HepG2 (cell line): Measurements from ENCODE around the gene CIAO3. TPM values are rescaled to one million over a fixed set of nuclear protein-coding genes. Genes with fewer than 3 reads are reported as not detected.

Source experiments
- CAMTA2 ChIP-seq: sonication (generic); formaldehyde crosslinking; IDR thresholded peaks from 2 replicates; pipeline ENCODE4 v1.4.0; 2020; ENCODE audit warnings: mild to moderate bottlenecking, missing genetic modification reagents, borderline replicate concordance
- CEBPB ChIP-seq: IDR thresholded peaks from 2 replicates; pipeline ENCODE4 v1.6.1; 2011; ENCODE audit warnings: low read depth, low read length, improper control_type of control experiment, borderline replicate concordance
- HDAC6 ChIP-seq: fragments of 200-600 bp; sonication (generic); IDR thresholded peaks from 2 replicates; pipeline ENCODE4 v1.7.0; 2017; ENCODE audit warnings: mild to moderate bottlenecking, antibody characterized with exemption, low read length, low read depth
- HNRNPLL ChIP-seq: fragments of 200-400 bp; formaldehyde crosslinking; IDR thresholded peaks from 2 replicates; pipeline ENCODE4 v1.6.1; 2017; ENCODE audit warnings: mild to moderate bottlenecking, low read depth, low read length; ENCODE audit not compliant: poor library complexity, severe bottlenecking
- KMT2A ChIP-seq: sonication (generic); formaldehyde crosslinking; IDR thresholded peaks from 2 replicates; pipeline ENCODE4 v1.4.0; 2020; ENCODE audit warnings: missing genetic modification reagents
- MIER3 ChIP-seq: IDR thresholded peaks from 2 replicates; pipeline ENCODE4 v1.6.1; 2016; ENCODE audit warnings: missing compliant biosample characterization, borderline replicate concordance
- NFKB2 ChIP-seq: sonication (generic); formaldehyde crosslinking; IDR thresholded peaks from 2 replicates; pipeline ENCODE4 v1.4.0; 2020; ENCODE audit warnings: missing genetic modification reagents, borderline replicate concordance
- NKX3-1 ChIP-seq: sonication (generic); formaldehyde crosslinking; IDR thresholded peaks from 2 replicates; pipeline ENCODE4 v1.5.0; 2020; ENCODE audit warnings: missing genetic modification reagents
- SNRNP70 ChIP-seq: fragments of 200-400 bp; formaldehyde crosslinking; IDR thresholded peaks from 2 replicates; pipeline ENCODE4 v1.6.1; 2017; ENCODE audit warnings: mild to moderate bottlenecking, low read depth, low read length, moderate library complexity
- SOX13 ChIP-seq, 3 experiments: fragments of 450-650 bp in 1 of 3; sonication (generic) in 1 of 3; formaldehyde crosslinking in 1 of 3; IDR thresholded peaks in 2 of 3; conservative IDR thresholded peaks in 1 of 3; 2 replicates each; pipeline versions ENCODE4 v1.5.0 to v1.6.1; 2016 to 2020; ENCODE audit warnings: antibody characterized with exemption in 1 of 3, mild to moderate bottlenecking in 1 of 3, missing compliant biosample characterization in 1 of 3, missing genetic modification reagents in 1 of 3, moderate library complexity in 1 of 3
- polyA plus RNA-seq, 8 experiments: library from polyadenylated mRNA; depleted of rRNA in 3 of 8; stranded (reverse) in 7 of 8; unstranded in 1 of 8; fragments of >200 nt; fragmentation: Illumina TruSeq in 4 of 8; extraction: Trizol in 4 of 8; gene quantifications; 2 replicates each; pipeline versions ENCODE4 v1.2.1 to v1.2.3, GENCODE V29; 2011 to 2016; ENCODE audit warnings: low read depth in 4 of 8, missing spikeins in 1 of 8, mixed read lengths in 1 of 8; ENCODE audit not compliant: insufficient read depth in 1 of 8
- total RNA-seq, 5 experiments: library from RNA; depleted of rRNA; stranded (reverse); fragments of >200 nt; fragmentation: Illumina TruSeq; extraction: Trizol; gene quantifications; 2 replicates each; pipeline ENCODE4 v1.2.3, GENCODE V29; 2016; ENCODE audit warnings: low read depth in 1 of 5
- TF ChIP-seq, protein P1 (sequence below): sonication (generic); formaldehyde crosslinking; IDR thresholded peaks from 2 replicates; pipeline ENCODE4 v1.5.0; 2020; ENCODE audit warnings: missing genetic modification reagents, mild to moderate bottlenecking, borderline replicate concordance
- TF ChIP-seq, protein P2 (sequence below): sonication (generic); formaldehyde crosslinking; IDR thresholded peaks from 2 replicates; pipeline ENCODE4 v1.5.0; 2020; ENCODE audit warnings: missing genetic modification reagents
- TF ChIP-seq, protein P3 (sequence below): sonication (generic); formaldehyde crosslinking; IDR thresholded peaks from 2 replicates; pipeline ENCODE4 v1.4.0; 2020; ENCODE audit warnings: missing genetic modification reagents

Gene CIAO3
- total and polyA plus RNA-seq, 2 of the 13 experiments (the other 11 are each of a cell fraction or from before 2014, with no cell fraction given) = 21.7 to 25.0 TPM

DNA sequence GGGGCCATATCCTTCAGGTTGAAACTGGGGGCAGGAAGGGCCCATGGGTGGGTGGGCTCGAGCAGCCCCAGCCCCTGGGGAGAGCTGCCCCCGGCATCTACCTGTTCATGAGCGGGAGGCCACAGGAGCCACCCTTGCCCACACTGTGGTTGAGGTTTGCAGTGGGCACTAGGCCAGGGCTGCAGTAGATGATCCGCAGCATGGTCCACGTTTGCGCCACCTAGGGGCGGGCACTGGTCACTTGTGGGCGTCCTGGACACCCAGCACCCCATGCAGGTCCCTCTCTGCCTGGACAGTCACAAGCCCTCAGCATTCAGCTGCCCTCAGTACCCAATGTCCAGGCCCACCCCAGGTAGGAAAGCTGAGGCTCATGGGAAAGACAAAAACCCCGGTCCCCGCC lies 54.8 kb downstream of the CIAO3 start (continued):
- TF ChIP-seq, protein P1, sequence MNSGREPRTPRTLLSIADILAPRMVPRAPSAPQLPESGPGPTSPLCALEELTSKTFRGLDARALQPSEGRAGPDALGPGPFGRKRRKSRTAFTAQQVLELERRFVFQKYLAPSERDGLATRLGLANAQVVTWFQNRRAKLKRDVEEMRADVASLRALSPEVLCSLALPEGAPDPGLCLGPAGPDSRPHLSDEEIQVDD = no peak
- TF ChIP-seq, protein P2, sequence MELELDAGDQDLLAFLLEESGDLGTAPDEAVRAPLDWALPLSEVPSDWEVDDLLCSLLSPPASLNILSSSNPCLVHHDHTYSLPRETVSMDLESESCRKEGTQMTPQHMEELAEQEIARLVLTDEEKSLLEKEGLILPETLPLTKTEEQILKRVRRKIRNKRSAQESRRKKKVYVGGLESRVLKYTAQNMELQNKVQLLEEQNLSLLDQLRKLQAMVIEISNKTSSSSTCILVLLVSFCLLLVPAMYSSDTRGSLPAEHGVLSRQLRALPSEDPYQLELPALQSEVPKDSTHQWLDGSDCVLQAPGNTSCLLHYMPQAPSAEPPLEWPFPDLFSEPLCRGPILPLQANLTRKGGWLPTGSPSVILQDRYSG (CRISPR knock-in tag) = no peak
- TF ChIP-seq NFKB2 (CRISPR knock-in tag) = no peak; the same call in 1 of the 2 replicates
- no peak for TF ChIP-seq KMT2A (CRISPR knock-in tag)
- no peak for TF ChIP-seq SNRNP70
- TF ChIP-seq NKX3-1 (CRISPR knock-in tag) = no peak
- no peak for TF ChIP-seq CAMTA2 (CRISPR knock-in tag)
- TF ChIP-seq SOX13 (IDR thresholded peaks at IDR 0.05) = no peak
- no peak for TF ChIP-seq SOX13 (CRISPR knock-in tag; conservative IDR thresholded peaks at IDR 0.05 in 1 of 2, IDR thresholded peaks at IDR 0.05 in 1 of 2)
- TF ChIP-seq HDAC6 = no peak
- peak; percentile 25 for TF ChIP-seq HNRNPLL
- TF ChIP-seq, protein P3, sequence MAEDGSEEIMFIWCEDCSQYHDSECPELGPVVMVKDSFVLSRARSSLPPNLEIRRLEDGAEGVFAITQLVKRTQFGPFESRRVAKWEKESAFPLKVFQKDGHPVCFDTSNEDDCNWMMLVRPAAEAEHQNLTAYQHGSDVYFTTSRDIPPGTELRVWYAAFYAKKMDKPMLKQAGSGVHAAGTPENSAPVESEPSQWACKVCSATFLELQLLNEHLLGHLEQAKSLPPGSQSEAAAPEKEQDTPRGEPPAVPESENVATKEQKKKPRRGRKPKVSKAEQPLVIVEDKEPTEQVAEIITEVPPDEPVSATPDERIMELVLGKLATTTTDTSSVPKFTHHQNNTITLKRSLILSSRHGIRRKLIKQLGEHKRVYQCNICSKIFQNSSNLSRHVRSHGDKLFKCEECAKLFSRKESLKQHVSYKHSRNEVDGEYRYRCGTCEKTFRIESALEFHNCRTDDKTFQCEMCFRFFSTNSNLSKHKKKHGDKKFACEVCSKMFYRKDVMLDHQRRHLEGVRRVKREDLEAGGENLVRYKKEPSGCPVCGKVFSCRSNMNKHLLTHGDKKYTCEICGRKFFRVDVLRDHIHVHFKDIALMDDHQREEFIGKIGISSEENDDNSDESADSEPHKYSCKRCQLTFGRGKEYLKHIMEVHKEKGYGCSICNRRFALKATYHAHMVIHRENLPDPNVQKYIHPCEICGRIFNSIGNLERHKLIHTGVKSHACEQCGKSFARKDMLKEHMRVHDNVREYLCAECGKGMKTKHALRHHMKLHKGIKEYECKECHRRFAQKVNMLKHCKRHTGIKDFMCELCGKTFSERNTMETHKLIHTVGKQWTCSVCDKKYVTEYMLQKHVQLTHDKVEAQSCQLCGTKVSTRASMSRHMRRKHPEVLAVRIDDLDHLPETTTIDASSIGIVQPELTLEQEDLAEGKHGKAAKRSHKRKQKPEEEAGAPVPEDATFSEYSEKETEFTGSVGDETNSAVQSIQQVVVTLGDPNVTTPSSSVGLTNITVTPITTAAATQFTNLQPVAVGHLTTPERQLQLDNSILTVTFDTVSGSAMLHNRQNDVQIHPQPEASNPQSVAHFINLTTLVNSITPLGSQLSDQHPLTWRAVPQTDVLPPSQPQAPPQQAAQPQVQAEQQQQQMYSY = no peak
- no peak for TF ChIP-seq CEBPB
- no peak for TF ChIP-seq MIER3 (CRISPR knock-in tag)
